NCI-H2081 (cell line): ENCODE data around the gene WDFY3.
"Not testable (repeated sequence)": the region's sequence is repeated elsewhere in the genome, so short reads cannot be mapped to it uniquely, and the experiment has no call there.

ENCODE experiments used
- DNase-seq, 2 experiments: peaks; one replicate each; lab custom pipeline; 2025; lab: John Stamatoyannopoulos, UW

WDFY3 gene

DNA sequence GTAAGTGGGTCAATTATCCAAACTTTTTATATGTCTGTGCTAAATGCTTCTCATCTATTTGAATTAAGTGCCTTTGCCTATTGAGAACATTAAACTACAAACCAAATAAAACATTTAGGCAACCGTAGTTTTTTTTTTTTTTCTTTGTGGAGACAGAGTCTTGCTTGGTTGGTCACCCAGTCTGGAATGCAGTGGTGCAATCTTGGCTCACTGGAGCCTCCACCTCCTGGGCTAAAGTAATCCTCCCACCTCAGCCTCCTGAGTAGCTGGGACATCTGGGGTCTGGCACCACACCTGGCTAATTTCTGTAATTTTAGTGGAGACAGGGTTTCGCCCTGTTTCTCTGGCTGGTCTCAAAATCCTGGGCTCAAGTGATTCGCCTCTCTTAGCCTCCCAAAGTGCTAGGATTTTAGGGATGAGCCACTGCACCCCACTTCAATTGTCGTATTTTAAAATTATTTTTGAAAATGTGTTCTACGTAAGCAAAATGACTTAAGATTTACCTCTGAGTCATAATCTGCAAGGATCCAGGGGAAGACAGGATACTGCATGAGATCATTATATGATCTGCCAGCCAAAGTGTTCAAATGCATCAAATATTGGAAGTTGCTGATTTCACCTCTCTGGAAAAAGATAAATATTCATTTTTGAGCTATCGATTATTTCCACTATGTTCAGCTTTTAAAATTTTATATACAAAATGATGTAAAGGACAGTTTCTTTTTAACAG is 257.9 kb downstream of the WDFY3 start:
- no peak for DNase-seq

DNA sequence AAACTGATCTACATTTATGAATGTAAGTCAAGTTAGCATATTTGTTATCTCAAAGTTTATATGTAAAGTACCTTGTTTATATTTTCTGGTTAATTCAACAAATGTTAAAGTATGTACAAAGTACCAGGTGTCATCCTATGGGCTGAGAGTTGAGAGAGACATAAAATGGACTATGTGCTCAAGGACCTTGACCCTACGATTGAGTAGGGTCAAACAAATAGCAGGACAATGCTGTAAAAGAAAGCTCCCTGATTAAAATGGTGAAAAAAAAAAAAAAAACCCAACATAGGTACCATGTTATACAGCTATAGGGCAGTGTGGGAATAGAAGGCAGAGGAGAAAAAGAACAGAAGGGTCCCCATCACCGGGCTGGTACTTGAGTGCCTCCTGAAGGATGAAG is 260.2 kb downstream of the WDFY3 start:
- no peak for DNase-seq

DNA sequence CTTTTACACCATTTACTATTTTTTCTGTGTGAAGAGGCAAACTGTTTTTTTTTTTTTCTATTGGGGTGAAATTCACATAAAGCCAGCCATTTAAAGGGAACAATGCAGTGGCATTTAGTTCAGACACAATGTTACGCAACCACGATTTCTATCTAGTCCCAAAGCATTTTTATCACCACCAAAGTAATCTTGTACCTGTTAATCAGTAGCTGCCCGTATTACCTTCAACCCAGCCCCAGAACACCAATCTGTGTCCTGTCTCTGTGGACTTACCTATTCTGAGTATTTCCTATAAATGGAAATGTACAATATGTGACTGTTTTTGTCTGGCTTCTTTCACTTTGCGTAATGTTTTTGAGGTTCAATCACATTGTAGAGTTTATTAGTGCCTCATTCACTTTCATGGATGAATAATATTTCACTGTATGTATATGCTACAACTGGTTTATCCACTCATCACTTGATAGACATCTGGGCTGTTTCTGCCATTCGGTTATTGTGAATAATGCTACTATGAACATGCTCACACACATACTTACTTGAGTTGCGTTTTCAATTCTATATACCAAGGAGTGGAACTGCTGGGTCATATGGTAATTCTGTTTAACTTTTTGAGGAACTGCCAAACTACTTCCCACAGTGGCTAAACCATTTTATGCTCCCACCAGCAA is 267.4 kb downstream of the WDFY3 start:
- DNase-seq, result no peak

DNA sequence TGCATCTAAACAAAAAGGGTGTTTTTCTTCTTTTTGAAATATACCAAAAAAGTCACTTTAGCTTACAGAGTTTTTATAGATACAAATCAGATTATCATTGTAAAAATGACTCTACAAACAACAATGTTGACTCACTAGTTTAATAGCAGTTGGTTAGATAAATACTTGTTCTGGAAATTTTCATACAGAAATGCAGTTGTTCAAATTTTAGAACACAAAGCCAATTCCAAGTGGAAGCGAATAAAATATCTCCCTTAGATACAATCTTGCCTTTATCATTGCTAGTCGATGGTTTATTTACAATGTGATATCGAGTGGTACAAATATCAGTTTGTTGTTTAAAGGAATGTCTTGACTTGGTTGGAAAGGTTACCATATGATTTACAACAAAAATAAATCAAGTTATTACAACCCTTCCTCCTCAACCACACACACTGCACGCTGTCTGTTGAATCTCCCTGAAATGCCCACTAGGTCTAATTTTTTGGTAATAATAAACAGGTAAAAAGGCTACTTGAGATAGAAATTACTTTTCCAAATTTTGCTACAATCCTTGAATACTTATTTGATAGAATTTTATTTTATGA is 268.8 kb downstream of the WDFY3 start:
- no peak for DNase-seq

DNA sequence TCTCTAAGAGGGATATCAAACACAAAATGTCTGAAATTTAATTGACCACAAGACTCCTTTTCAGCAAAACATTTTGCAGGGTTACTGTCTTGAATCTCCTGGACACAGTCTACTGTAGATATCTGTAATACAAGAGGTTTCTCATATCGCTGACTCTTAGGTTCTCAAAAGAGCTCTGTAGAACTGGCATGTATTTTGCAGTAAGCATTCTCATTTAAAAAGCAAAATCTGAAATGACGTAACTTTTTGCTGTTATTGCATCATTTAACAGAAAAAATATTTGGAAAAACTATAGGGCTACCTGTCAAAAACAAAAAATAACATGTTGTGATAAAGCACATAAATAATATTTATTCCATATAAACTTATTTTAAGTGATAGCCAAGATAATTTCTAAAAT is 269.3 kb downstream of the WDFY3 start:
- no peak for DNase-seq

DNA sequence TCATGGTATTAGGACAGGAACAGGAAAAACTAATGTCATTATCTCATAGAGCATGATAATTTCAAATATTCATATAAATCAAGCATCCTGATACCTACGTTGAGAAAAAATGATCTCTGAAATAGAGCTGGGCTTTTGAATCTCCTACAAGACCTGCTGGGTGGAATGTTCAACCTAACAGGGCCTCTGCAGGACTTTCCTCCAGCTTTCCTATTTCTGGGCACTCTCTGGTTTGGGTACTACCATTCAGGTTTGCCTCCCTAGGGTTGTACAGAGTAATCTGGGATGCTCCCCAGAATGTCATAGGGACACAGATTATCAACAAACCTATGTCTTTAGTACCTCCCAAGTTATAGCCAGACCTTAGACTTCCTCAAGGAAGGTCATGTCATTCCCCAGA is 274.7 kb downstream of the WDFY3 start:
- no peak for DNase-seq

DNA sequence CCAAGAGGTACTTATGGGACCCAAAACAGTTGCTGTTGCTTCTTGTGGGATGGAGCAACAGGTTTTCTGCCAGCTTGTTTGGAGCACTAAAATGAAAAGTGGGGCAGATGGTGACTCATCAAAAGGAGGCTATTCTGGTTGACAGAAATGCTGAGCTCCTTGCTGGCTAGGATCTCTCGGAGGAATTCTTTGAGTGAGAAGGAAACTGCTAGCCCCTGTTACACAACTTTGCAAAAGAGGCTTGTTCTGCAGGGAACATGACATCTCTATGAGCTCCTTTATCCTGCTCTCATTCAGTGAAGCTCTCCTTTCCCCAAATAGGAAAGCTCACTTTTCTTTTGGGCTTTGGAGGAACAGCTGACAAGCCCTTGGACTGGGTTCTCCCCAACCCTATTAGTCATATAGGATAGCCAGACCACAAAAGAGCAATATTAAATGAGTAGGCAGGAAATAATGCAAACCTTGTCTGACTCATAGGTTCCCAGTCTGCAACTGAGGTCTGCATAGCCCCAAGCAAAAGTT is 275.3 kb downstream of the WDFY3 start:
- no peak for DNase-seq

DNA sequence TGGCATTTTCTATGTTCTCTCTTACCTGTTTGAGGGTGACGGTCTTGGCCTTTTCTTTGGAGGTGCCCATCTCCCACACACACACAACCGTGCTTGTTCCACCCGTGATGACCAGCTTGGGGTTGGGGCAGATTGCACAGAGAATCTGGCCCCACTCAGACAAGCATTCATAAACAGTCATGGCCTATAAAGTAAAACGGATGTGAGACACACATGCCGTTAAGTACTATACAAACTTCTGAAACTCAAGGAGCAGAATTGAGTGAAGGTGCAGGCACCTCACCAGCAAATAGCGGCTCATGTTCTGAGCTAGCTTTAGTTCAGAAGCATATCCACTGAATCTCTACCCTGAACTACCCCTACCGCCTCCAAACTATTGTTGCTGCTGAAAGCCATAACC is 276.0 kb downstream of the WDFY3 start:
- no peak for DNase-seq

DNA sequence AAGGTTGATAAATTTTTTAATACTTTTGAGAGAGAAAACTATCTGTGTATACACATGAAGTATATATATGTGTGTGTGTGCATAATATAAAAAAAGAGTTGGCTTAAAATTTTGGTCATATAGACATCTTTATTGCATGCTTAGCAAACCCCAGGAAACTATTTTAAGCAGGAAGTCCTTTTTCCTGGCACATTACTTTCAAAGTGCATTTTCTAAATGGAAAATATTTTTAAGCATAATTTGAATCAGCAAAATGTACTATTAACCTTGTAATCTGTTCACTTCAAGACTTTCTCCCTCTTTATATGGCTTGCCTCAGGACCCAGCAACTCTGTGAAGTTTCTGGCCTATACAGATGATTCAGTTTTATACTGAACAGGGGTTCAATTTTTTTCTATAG is 277.3 kb downstream of the WDFY3 start:
- no peak for DNase-seq

DNA sequence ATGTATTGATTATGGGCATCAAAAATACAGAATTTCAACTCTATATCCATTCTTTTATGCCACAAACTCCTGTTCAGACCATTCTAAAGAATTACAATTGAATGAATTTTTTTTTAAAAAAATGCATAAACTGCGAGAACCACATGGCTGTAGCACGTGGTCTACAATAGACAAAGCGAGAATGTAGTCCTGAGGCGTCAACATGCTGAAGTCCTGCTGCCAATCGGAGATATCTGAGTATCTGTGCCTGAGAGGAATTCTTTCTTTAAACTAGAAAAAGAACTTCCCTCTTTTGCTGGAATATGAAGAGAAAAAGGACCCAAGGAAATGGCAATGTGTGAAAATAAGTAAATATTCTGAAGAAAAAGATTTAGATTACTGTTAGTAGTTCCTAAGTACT is 277.9 kb downstream of the WDFY3 start:
- no peak for DNase-seq

DNA sequence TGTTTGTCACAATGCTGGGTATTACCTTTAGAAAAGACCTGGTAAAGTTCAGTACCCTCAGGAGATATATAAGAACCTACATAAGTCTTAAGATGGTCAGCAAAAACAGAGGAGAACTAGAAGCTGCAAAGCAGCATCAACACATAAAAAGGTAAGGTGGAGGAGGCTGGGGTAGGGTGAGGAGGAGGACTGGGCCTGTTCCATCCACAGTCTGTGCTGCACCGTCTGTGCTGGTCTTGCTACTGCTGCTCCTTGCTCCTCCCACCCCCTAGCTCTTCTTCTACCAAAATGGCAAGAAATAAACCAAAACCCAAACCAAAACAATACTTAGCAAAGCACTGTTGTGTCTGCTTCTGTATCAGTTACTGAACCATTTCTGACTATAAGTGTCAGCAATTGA is 281.4 kb downstream of the WDFY3 start:
- no peak for DNase-seq

DNA sequence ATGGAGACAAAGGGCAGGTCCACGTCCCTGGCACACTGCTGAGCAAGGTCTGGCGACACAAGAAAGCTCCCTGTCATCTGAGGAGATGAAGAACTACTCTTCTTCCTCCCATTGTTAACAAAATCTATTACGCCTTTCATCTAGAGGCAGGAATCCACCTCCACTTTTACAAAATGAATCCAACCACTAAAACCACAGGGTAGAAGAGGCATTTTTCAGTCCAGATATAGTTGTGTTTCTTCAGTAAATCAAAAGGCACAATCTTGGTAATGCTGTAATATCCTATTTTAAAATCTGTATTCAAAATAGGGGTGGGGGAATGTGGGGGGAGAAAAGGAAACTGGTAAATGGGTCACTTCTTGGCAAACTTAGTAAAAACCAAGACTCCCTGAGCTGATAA is 282.1 kb downstream of the WDFY3 start:
- DNase-seq, result no peak

DNA sequence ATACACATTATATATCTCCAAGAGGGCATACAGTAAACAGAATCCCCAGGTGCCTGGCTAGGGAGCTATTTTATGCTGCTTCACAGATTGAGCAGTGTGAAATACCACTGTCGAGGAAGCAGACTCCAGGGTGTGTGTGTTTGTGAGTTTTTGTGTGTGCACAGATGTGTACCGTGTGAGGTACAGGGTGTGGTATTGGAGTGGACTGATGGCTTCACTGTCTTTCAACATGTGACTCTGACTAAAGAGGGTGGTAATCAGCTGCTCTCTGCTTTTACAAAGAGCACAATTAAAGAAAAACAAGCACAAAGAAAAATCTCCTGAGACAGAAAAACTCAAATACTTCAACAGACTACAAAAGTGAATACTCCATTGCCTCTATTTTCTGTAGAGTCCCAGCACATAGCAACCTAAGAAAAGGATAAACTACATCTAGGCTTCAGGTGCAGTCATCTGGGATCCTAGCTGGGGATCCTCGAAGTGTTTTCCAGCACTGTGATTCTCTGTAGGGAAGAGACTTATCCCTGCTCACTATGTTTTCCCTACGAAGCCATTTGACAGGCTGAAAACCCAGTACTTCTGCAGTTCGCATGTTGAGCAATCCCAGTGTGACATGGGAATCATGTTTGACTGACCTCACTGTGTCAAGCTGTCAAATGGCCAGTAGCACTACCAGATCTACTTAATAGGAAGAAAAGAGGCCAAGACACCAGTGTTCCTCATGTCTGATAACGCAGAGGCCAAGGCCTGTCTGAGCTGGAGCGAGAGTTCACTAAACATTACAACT is 283.2 kb downstream of the WDFY3 start:
- DNase-seq, result no peak

DNA sequence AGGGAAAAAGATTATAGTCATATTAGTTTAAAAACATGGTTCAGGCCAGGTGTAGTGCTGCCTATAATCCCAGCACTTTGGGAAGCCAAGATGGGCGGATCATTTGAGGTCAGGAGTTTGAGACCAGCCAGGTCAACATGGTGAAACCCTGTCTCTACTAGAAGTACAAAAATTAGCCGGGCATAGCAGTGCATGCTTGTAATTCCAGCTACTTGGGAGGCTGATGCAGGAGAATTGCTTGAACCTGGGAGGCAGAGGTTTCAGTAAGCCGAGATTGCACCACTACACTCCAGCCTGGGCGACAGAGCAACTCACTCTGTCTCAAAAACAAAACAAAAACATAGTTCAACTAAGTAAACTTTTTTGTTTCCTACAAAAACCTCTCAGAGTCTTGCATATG is 283.8 kb downstream of the WDFY3 start:
- not testable (repeated sequence) for DNase-seq

DNA sequence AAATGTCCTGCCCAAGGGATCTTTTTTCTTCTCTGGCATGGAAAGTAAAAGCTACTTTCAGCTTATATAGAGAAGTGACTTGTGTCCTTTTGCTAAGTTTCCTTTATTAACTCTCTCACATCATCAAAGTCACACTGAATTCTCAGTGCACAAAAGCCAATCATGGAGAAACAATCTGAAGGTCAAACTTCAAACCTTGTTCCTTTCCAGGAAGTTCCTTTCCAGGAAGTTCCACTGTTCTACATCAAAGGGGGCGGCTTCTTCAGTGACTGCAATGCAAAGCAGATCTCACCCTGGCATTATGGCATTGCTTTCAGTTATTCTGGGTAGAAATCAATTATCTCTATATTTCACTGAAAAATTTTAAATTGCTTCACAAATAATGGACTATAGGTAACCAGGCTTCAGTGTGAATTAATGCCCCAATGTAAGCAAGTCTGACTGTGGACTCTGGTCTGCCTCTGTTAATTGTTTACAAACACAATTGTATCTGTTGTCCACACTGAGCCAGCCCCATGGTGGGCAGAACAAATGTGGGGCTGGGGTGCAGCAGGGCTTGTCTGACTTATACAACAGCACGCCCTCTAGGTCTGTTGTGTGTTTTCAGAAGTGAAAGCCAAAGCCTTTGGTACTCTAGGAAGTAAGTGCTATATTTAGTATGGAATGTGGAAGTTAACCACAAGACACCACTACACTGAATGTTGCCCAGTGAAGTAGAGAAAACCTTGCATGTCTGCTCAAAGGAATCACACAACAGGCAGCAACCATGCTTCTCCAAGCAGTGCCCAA is 284.8 kb downstream of the WDFY3 start:
- DNase-seq, result peak; percentile 10 to 14

DNA sequence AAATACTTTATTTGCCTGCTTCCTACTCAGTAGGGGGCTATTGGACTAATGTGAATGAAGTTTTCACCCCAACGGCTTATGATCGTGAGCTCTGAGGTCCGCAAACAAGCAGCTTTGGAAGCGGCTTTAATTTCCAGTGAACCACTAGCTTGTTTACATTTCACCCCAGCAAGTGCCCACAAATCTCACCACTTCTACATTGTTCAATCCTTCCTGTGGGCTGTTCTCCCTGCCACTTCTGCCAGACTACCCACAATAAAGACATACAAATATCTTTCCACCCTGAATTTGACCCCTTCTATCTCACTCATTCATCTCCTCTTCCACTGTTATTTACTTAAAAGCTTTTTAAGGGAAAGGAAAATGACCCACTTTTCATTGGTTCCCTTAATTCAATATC is 285.5 kb downstream of the WDFY3 start:
- no peak for DNase-seq

DNA sequence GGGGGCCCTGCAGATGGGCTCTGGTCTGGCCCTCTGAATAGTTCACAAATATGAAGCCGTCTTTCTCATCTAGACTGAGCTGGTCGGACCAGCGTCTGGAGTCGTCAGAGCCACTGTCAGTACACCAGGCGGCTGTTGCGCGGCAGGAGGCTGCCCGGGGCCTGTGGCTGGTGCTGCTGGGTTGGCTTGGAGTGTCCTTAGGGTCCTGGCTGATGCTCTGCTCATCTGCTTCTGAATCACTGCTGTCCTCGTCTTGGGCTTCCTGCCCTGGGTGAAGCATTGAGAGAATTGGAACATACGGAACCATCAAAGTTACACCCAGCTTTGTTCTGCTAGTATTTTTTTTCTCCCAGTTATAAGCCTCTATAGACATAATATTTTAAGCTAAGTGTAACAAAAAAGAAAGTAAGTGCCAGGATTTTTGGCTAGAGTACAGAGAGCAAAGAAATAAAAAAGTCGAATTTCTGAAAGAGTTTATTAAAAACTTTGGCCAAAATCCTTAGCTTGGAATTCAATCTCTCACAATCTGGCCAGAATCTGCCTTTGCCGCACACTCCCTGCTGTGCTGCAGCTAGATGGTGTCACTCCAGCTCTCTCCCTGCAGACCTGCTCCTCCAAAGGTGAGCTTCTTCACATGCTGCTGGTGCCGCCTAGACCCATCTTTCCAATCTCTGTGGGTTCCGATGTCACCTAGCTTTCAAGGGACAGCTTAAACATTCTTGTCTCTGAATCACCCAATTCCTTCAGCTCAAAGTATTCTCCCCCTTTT is 287.3 kb downstream of the WDFY3 start:
- no peak for DNase-seq

DNA sequence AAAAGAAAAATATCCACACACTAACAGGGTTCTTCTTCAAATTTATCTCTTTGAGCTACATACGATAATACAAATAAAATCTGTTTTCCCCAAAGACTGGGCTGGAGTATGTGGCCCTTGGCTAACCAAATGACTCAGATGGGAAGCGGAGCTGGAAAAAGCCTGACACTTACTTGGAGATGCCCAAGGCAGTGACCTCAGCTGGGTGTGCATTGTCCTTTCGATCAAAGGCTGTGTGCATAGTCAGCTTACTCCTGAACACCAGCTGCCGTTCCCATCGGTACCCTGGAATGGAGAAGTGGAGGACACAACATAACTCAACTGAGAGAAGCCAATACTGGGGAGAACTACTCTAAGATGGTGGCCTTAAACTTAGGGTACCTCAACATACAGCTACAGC is 288.5 kb downstream of the WDFY3 start:
- DNase-seq, result no peak

DNA sequence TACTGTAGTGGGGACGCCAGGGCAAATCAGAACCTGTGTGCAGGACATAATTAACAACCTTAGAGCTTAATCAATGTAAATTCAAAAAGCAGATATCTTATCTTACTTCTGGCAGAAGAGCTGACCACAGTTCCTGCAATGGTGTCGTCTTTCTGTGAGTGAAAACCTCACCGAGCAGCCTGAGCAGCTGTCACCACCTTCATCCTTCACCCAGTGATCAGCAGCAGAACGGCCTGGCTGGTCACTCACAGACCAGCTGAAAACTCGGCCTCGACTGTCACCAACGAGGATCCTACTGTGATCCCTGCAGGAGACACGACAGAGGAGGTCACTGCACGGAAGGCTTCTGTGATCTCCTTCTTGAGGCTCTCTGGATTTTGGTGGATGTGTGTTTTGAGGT is 289.4 kb downstream of the WDFY3 start:
- no peak for DNase-seq

DNA sequence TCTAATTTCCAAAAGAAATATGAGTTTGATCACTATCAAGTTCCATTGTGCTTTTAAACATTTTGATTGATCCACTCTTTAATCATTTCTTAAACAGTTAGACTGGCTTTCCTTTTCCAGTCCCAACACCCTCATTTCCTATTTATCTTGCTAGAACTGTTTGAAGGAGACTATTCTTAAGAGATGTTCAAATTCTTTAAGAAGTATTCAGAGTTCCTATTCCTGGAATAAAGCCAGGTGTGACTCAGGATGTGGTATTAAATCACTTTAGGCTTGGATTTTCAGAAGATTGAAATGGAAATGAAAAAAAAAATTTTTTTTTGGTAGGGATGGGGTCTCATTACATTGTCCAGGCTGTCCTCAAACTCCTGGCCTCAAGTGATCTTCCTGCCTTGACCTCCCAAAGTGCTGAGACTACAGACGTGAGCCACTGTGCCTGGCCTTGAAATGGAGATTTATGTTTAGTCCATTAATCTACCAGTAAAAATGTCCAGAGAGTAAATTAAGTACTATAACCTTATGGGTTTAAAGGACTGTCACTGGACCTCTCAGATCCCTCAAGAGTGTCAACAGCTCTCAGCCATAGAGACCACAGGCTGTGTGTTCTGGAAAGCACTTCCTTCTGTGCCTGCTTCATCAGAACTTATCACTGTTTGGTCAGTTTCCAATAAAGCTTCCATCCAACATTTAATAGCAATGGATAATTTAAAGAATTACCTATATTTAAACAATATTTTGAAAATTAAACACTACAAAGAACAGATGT is 292.8 kb downstream of the WDFY3 start:
- DNase-seq, result no peak
